ENCODE data around the gene PITX3.

DNA sequence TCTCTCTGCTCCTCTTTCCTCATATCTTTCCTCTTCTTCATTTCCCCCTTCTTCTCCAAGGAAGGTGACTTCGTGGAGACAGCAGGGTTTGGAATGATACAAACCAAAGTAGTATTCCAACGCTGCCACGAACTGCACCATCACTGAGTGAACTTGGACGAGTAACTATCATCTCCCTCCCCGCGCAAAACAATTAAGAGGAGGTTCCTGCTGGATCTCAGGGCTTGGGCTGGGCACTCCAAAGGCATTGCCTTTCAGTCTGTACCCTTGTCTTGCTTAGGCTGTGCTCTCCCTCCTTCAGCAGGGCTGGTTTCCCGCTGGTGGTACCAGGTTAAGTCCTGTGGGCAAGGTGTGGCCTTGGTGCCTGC lies 790 bp upstream of the PITX3 start:
- no peak for TF ChIP-seq EZH2 (IDR thresholded peaks at IDR 0.05; ENCODE audit: insufficient read depth, poor library complexity, severe bottlenecking)
- TF ChIP-seq EZH2phosphoT487 (IDR thresholded peaks at IDR 0.05; ENCODE audit: insufficient read depth, low read depth), result no peak

Measured in GM23248 (cell line).